Measurements from ENCODE around the gene TNMD. TPM values are rescaled to one million over a fixed set of nuclear protein-coding genes. Genes with fewer than 3 reads are reported as not detected.
A peak's percentile ranks its signal among the peaks of the same experiment; 100 is the strongest.

Gene TNMD
- total RNA-seq, 2 experiments from 2014 or later = not detected

DNA sequence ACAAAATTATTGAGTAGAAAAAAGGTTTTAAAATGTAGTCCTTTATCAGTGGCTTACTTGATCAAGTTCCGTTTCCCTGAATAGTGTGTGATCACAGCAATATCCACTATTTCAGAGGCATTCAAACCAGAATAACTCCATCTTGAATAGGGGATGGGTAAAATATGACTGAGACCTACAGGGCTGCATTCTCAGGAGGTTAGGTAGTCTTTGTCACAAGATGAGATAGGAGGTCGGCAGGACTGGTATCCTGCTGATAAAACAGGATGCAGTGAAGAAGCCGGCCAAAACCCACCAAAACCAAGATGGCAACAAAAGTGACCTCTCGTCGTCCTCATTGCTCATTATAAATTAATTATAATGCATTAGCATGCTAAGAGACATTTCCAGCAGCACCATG, 27.2 kb downstream of the TNMD start:
- ATAC-seq (ENCODE audit: poor library complexity) (no peak), DNase-seq (no peak)
- Histone ChIP-seq H3K4me3 (ENCODE audit: low read length) (no peak overlapping the region), H3K36me3 (ENCODE audit: insufficient read depth, low read length) (no peaks in the 10 kb centered on the region), H3K27me3 (ENCODE audit: control insufficient read depth in 1 of 2, insufficient read depth in 2 of 2, low read length in 2 of 2) (no peaks in the 10 kb centered on the region), H3K27ac (ENCODE audit: low read depth in 1 of 2, low read length in 2 of 2) (no peak overlapping the region), H3K4me1 (ENCODE audit: insufficient read depth, low read length) (no peaks in the 10 kb centered on the region), H3K9me3 (ENCODE audit: control insufficient read depth in 1 of 2, insufficient read depth in 1 of 2, low read length in 2 of 2) (no peaks in the 10 kb centered on the region)
- H3K27me3 Mint-ChIP-seq = peaks cover 12% of the 10 kb centered on the region
- intact Hi-C loops (cut with DNase I, micrococcal nuclease) = no loop called here
- no peaks in the 10 kb centered on the region for H3K4me1 Mint-ChIP-seq (ENCODE audit: low read depth)
- H3K36me3 Mint-ChIP-seq (ENCODE audit: low read depth) = no peaks in the 10 kb centered on the region
- no peak overlapping the region for H3K4me3 Mint-ChIP-seq
- TF ChIP-seq, protein P1, sequence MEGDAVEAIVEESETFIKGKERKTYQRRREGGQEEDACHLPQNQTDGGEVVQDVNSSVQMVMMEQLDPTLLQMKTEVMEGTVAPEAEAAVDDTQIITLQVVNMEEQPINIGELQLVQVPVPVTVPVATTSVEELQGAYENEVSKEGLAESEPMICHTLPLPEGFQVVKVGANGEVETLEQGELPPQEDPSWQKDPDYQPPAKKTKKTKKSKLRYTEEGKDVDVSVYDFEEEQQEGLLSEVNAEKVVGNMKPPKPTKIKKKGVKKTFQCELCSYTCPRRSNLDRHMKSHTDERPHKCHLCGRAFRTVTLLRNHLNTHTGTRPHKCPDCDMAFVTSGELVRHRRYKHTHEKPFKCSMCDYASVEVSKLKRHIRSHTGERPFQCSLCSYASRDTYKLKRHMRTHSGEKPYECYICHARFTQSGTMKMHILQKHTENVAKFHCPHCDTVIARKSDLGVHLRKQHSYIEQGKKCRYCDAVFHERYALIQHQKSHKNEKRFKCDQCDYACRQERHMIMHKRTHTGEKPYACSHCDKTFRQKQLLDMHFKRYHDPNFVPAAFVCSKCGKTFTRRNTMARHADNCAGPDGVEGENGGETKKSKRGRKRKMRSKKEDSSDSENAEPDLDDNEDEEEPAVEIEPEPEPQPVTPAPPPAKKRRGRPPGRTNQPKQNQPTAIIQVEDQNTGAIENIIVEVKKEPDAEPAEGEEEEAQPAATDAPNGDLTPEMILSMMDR (IDR thresholded peaks at IDR 0.05) = no peak
- H3K9me3 Mint-ChIP-seq = no peaks in the 10 kb centered on the region
- no peak overlapping the region for H3K27ac Mint-ChIP-seq
- ChIA-PET CTCF (no interaction called here), POLR2A (no interaction called here)

DNA sequence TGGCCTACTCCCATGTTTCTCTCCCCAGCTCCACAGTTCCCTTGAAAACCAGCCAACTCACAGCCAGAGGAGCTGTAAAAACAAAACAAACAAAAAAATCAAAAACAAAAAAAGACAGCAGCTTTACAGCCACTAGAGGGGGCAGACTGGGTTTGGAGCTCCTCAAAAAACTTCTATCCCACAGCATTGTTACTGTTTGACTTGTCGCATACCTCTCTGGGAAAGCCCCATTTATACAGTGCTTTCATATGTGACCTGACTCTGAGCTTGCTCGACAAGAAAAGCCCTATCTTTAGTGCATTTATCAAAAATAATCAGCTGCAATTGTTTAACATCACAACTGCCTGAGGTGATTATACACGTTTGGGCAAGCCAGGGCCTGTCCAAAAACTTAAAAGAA, 30.3 kb downstream of the TNMD start:
- Mint-ChIP-seq H3K27me3 (peaks cover 12% of the 10 kb centered on the region), H3K4me1 (ENCODE audit: low read depth) (no peaks in the 10 kb centered on the region), H3K27ac (no peak overlapping the region), H3K4me3 (no peak overlapping the region), H3K36me3 (ENCODE audit: low read depth) (no peaks in the 10 kb centered on the region), H3K9me3 (no peaks in the 10 kb centered on the region)
- no peak overlapping the region for H3K27ac ChIP-seq (ENCODE audit: low read depth in 1 of 2, low read length in 2 of 2)
- intact Hi-C loops (cut with DNase I, micrococcal nuclease) = no loop called here
- ATAC-seq (ENCODE audit: poor library complexity) (no peak), DNase-seq (peak in 3 of 14 experiments; percentile 11 to 32 (median 26))
- CTCF ChIA-PET = no interaction called here
- H3K9me3 ChIP-seq (ENCODE audit: control insufficient read depth in 1 of 2, insufficient read depth in 1 of 2, low read length in 2 of 2) = no peaks in the 10 kb centered on the region
- no peak overlapping the region for H3K4me3 ChIP-seq (ENCODE audit: low read length)
- H3K4me1 ChIP-seq (ENCODE audit: insufficient read depth, low read length) = no peaks in the 10 kb centered on the region
- no peaks in the 10 kb centered on the region for H3K27me3 ChIP-seq (ENCODE audit: control insufficient read depth in 1 of 2, insufficient read depth in 2 of 2, low read length in 2 of 2)
- POLR2A ChIA-PET = interaction anchor here (1.2 kb wide), 1 partner anchor 22 kb away, joined by 6 read pairs; no protein-coding TSS in a partner anchor
- TF ChIP-seq, protein P1 (IDR thresholded peaks at IDR 0.05) = no peak
- no peaks in the 10 kb centered on the region for H3K36me3 ChIP-seq (ENCODE audit: insufficient read depth, low read length)

DNA sequence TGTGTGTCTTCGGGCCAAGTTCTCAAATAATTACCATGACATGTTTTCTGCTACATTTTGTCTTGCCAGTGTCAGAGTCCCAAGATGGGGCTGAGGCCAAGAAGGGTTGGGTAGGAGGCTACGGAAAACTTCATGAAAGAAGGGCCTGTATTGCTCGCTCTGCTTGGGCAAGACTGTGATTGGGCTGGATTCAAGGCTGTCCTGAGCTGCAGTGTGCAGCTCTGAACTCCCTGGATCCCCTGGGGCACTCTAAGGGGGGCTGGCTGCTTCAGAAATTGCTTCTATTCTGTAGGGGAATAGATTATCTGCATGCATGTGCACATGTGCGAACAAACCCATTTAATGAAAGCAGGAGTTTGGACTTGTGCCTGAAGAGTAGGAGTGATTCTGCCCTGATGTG, 38.3 kb downstream of the TNMD start:
- Mint-ChIP-seq H3K27ac (no peak overlapping the region), H3K4me1 (ENCODE audit: low read depth) (peaks cover 8% of the 10 kb centered on the region), H3K36me3 (ENCODE audit: low read depth) (no peaks in the 10 kb centered on the region), H3K4me3 (no peak overlapping the region), H3K27me3 (no peaks in the 10 kb centered on the region), H3K9me3 (no peaks in the 10 kb centered on the region)
- H3K27me3 ChIP-seq (ENCODE audit: control insufficient read depth in 1 of 2, insufficient read depth in 2 of 2, low read length in 2 of 2) = peaks cover 0 to 2% of the 10 kb centered on the region in 2 experiments
- H3K4me1 ChIP-seq (ENCODE audit: insufficient read depth, low read length) = no peaks in the 10 kb centered on the region
- DNase-seq = no peak
- H3K36me3 ChIP-seq (ENCODE audit: insufficient read depth, low read length) = no peaks in the 10 kb centered on the region
- H3K27ac ChIP-seq (ENCODE audit: low read depth in 1 of 2, low read length in 2 of 2) = no peak overlapping the region
- CTCF ChIA-PET = no interaction called here
- H3K9me3 ChIP-seq (ENCODE audit: control insufficient read depth in 1 of 2, insufficient read depth in 1 of 2, low read length in 2 of 2) = no peaks in the 10 kb centered on the region
- TF ChIP-seq, protein P1 (IDR thresholded peaks at IDR 0.05) = no peak
- POLR2A ChIA-PET = no interaction called here
- ATAC-seq (ENCODE audit: poor library complexity) = no peak
- H3K4me3 ChIP-seq (ENCODE audit: low read length) = no peak overlapping the region
- intact Hi-C loops (cut with DNase I, micrococcal nuclease) = no loop called here
